Memory B cell (primary cell): ENCODE data around the gene FFAR3.

Source experiments
- ATAC-seq: fragments of 150-1000 bp; cut with Tn5 transposase; 2 replicates; pipeline ENCODE4 v1.10.0; 2021; ENCODE audit warnings: low read depth, mild to moderate bottlenecking, moderate library complexity
- DNase-seq, 2 donors: peaks; one replicate each; pipeline ENCODE4 v3.0.0; 2022; ENCODE audit warnings: low spot score in 2 of 2
- H3K27ac Mint-ChIP-seq: one replicate; pipeline ENCODE4 v1.8.0; 2022; ENCODE audit warnings: mild to moderate bottlenecking, moderate library complexity, mixed read lengths
- H3K27me3 Mint-ChIP-seq: one replicate; pipeline ENCODE4 v1.8.0; 2022; ENCODE audit warnings: mixed read lengths
- H3K36me3 Mint-ChIP-seq: one replicate; pipeline ENCODE4 v1.8.0; 2022; ENCODE audit warnings: mild to moderate bottlenecking, mixed read lengths
- H3K4me1 Mint-ChIP-seq: one replicate; pipeline ENCODE4 v1.8.0; 2022; ENCODE audit warnings: mixed read lengths
- H3K4me3 Mint-ChIP-seq: one replicate; pipeline ENCODE4 v1.8.0; 2022; ENCODE audit warnings: mild to moderate bottlenecking, moderate library complexity, mixed read lengths
- H3K9me3 Mint-ChIP-seq: one replicate; pipeline ENCODE4 v1.8.0; 2022; ENCODE audit warnings: mixed read lengths

The FFAR3 gene

DNA sequence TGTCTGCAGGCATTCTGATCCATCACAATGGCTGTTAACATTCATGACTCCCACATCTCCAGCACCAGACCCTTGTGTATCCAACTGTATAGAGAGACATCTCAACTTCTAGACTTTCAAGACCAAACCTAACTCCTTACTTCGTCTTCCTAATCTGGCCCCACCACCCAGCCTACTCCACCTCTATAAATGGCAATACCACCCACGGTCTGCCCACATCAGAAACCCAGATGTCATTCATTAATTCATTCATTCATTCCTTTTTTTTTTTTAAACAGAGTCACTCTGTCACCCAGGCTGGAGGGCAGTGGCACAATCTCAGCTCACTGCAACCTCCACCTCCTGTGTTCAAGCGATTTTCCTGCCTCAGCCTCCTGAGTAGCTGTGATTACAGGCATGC, 23.1 kb downstream of the FFAR3 start:
- ATAC-seq (no peak), DNase-seq (no peak)
- peaks cover 5% of the 10 kb centered on the region for H3K9me3 Mint-ChIP-seq
- H3K27me3 Mint-ChIP-seq: peaks cover 8% of the 10 kb centered on the region
- H3K4me3 Mint-ChIP-seq: no peak overlapping the region
- H3K36me3 Mint-ChIP-seq: peaks cover 2% of the 10 kb centered on the region
- no peak overlapping the region for H3K27ac Mint-ChIP-seq
- H3K4me1 Mint-ChIP-seq: peaks cover 8% of the 10 kb centered on the region

DNA sequence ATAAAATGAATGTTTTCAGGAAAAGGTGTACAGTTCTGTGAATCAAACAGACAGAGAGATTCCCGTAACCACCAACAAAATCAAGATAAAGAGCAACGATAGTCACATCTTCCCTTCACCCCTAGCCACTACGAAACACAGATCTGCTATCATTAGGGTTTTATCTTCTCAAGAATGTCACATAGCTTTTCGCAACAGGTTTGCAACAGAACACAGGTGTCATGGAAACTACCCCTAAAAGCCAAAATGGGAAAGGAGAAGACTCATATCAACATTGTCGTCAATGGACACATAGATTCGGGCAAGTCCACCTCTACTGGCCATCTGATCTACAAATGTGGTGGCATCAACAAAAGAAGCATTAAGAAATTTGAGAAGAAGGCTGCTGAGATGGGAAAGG, 23.7 kb downstream of the FFAR3 start:
- Mint-ChIP-seq H3K9me3 (peaks cover 7% of the 10 kb centered on the region), H3K36me3 (peaks cover 4% of the 10 kb centered on the region), H3K4me1 (peaks cover 6% of the 10 kb centered on the region), H3K27ac (no peak overlapping the region), H3K27me3 (peaks cover 8% of the 10 kb centered on the region), H3K4me3 (no peak overlapping the region)
- ATAC-seq (no peak), DNase-seq (no peak)

DNA sequence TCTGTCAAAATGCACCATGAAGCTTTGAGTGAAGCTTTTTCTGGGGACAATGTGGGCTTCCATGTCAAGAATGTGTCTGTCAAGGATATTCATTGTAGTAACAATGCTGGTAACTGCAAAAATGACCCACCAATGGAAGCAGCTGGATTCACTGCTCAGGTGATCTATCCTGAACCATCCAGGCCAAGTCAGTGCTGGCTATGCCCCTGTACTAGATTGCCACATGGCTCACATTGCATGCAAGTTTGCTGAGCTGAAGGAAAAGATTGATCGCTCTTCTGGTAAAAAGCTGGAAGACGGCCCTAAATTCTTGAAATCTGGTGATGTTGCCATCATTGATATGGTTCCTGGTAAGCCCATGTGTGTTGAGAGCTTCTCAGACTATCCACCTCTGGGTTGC, 25.3 kb downstream of the FFAR3 start:
- ATAC-seq (no peak), DNase-seq (no peak)
- H3K27me3 Mint-ChIP-seq: peaks cover 8% of the 10 kb centered on the region
- no peak overlapping the region for H3K27ac Mint-ChIP-seq
- peaks cover 6% of the 10 kb centered on the region for H3K9me3 Mint-ChIP-seq
- no peak overlapping the region for H3K4me3 Mint-ChIP-seq
- no peaks in the 10 kb centered on the region for H3K4me1 Mint-ChIP-seq
- H3K36me3 Mint-ChIP-seq: peaks cover 3% of the 10 kb centered on the region

DNA sequence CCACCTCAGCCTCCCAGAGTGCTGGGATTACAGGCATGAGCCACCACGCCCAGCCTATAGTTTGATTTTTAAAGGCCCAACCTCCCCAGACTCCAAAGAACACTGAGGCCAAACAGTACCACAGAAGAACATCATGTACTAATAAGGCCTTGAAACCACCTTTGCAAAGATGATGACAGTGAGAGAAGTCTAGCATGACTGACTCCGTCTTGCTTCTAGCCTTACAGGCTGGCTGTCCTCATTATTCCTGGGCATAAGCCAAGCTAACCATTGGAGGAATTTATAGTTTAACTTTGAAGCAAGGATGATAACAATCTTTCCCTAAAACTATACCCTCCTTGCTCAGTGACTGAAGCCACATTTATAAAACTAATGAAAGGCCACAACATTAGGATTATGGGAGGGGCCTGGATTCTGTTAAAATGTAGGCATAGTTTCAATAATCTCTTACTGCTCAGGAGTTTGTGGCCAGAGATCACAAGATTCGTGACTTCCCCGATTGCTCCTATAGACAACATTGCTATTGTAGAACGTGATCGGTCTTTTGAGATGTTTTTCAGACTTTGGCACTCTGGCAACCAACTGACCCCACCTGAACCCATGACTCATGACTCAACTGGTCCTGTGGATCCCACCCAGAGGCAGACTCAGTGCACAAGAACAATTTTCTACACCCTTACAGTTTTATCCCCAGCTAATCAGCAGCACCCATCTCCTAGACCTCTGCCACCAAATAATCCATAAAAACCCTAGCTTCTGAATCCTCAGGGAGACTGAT, 30.2 kb downstream of the FFAR3 start:
- Mint-ChIP-seq H3K9me3 (peaks cover 5% of the 10 kb centered on the region), H3K36me3 (peaks cover 3% of the 10 kb centered on the region), H3K4me3 (no peak overlapping the region), H3K4me1 (no peaks in the 10 kb centered on the region), H3K27me3 (peaks cover 4% of the 10 kb centered on the region), H3K27ac (no peak overlapping the region)
- ATAC-seq (no peak), DNase-seq (no peak)

DNA sequence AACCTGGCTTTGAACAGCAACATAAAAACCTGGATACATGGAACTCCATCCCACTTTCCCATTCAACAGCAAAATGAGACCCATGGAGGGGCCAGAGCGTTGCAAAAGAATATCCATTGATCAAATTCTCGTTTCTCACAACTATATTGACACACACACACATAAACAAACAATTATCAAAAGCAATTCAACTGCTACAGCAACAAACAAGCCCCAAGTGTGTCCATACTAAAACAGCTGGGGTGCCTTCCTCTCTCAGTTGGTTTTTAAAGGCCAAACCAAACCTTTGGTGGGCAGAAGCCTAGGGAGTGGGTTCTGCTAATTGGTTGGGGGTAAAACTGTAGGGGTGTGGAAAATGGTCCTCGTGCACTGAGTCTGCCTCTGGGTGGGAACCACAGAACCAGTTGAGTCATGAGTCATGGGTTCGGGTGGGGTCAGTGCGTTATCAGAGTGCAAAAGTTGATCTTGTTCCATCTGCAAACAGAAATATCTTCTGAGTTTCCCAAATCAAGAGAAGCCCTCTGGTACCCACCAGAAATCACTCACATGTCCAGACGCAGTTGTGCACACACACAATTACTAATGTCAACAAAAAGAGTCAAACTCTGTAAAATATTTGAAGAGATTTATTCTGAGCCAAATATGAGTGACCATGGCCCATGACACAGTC, 31.1 kb downstream of the FFAR3 start:
- peaks cover 4% of the 10 kb centered on the region for H3K27me3 Mint-ChIP-seq
- no peak overlapping the region for H3K27ac Mint-ChIP-seq
- DNase-seq (no peak), ATAC-seq (no peak)
- peaks cover 5% of the 10 kb centered on the region for H3K9me3 Mint-ChIP-seq
- peaks cover 3% of the 10 kb centered on the region for H3K36me3 Mint-ChIP-seq
- no peak overlapping the region for H3K4me3 Mint-ChIP-seq
- H3K4me1 Mint-ChIP-seq: no peaks in the 10 kb centered on the region

DNA sequence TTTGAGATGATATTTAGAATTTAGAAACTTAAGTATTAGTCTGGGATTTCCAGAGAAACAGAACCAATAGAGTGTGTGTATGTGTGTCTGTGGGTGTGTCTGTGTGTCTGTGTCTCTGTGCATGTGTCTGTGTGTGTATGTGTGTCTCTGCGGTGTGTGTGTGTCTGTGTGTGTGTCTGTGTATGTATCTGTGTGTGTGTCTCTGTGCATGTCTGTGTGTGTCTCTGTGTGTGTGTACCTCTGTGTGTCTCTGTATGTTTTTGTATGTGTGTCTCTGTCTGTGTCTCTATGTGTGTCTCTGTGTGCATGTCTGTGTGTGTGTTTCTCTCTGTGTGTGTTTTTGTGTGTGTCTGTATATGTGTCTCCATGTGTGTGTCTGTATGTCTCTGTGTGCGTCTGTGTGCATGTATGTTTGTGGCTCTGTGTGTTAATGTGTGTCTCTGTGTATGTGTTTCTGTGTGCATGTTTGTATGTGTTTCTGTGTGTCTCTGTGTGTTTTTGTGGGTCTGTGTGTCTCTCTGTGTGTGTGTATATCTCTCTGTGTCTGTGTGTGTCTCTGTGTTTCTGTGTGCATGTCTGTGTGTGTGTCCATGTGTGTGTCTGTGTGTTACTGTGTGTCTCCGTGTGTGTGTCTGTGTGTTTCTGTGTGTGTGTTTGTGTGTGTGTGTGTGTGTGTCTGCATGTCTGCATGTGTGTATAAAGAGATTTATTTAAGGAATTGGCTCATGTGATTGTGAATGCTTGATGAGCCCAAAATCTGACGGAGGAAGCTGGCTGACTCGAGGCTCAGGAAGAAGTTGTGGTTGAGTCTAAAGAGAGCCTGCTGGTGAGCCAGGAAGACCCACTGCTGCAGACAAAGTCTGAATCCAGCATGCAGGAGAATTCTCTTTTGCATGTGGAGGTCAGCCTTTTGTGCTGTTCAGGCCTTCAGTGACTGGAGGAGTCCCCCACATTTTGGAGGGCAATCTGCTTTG, 34.8 kb downstream of the FFAR3 start:
- Mint-ChIP-seq H3K27ac (no peak overlapping the region), H3K4me3 (no peak overlapping the region), H3K4me1 (no peaks in the 10 kb centered on the region), H3K9me3 (no peaks in the 10 kb centered on the region), H3K36me3 (no peaks in the 10 kb centered on the region), H3K27me3 (peaks cover 2% of the 10 kb centered on the region)
- no peak for DNase-seq
- no peak for ATAC-seq

DNA sequence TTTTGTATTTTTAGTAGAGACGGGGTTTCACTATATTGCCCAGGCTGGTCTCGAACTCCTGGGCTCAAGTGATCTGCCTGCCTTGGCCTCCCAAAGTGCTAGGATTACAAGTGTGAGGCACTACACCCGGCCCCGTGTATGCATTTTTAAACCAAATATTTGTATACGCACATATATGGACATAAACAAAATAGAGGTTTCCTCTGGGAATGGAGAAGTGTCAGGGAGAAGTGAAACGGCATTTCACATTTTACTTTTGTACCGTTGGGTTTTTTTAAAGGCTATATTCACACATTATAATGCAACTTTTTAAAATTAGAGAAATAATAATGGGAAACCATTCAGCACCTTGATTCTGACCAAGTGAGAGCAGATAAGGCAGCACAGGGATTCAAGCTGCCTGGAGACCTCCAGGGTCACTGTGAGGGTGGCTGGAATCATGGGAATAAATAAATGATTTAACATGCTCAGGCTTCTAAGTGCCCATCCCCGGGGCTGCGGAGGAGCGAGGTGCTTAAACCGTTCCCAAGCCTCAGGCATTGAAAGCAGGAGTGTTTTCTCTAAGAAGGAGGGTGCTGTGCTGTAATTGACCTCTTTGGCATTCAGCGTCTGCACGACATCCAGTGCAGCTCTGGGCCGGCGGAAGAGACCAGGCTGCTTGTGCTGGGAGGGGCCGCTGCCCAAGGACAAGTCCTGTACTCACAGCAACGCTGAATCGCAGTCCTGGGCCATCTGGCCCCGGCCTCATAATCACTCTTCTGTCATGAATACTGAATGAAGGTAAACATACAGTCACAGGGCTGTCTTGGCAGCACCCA, 37.3 kb downstream of the FFAR3 start:
- ATAC-seq (no peak), DNase-seq (no peak)
- Mint-ChIP-seq H3K4me1 (peaks cover 3% of the 10 kb centered on the region), H3K27me3 (peaks cover 5% of the 10 kb centered on the region), H3K4me3 (no peak overlapping the region), H3K9me3 (no peaks in the 10 kb centered on the region), H3K27ac (no peak overlapping the region), H3K36me3 (peaks cover 4% of the 10 kb centered on the region)

DNA sequence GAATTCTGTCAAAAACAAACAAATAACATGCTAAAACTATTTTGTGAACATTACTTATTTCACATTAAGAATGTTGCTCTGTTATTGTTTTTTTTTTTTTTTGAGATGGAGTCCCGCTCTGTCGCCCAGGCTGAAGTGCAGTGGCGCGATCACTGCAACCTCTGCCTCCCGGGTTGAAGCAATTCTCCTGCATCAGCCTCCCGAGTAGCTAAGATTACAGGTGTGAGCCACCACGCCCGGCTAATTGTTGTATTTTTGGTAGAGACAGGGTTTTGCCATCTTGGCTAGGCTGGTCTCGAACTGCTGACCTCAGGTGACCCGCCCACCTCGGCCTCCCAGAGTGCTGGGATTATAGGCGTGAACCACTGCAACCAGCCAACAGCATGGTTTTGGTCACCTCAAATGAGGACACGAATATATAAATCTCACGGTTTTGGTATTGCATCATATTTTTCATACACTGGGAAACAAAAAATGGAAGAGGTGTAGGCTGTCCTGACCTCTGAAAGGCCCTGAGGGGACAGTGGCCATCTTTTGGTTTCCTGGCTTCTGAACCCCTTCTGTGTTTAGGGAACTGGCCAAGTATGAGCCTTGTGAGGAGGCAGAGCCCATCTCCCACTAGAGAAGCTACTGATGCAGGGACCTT, 38.1 kb downstream of the FFAR3 start:
- ATAC-seq (no peak), DNase-seq (no peak)
- Mint-ChIP-seq H3K9me3 (no peaks in the 10 kb centered on the region), H3K27me3 (peaks cover 4% of the 10 kb centered on the region), H3K27ac (no peak overlapping the region), H3K36me3 (peaks cover 5% of the 10 kb centered on the region), H3K4me3 (no peak overlapping the region), H3K4me1 (peaks cover 4% of the 10 kb centered on the region)

DNA sequence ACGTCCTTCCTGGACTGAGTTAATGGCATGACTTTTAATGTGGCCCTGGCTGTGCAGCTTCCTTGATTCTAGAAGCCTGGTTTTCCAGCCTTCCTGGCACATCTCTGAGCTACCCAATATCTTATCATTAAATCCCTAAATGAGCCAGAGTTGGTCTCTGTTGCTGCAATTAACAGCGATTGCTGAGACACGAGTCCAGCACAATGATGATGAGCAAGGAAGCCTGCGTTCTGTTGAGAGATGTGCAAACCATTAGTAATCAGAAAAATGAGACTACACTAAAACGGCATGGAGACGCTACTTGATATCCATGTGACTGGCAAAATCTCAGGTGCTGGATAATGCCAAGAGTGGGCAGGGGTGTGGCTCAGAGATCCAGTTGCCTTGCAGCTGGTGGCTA, 38.8 kb downstream of the FFAR3 start:
- Mint-ChIP-seq H3K36me3 (peaks cover 5% of the 10 kb centered on the region), H3K9me3 (no peaks in the 10 kb centered on the region), H3K4me3 (no peak overlapping the region), H3K27me3 (peaks cover 4% of the 10 kb centered on the region), H3K27ac (no peak overlapping the region), H3K4me1 (peaks cover 7% of the 10 kb centered on the region)
- ATAC-seq: no peak
- DNase-seq: no peak

DNA sequence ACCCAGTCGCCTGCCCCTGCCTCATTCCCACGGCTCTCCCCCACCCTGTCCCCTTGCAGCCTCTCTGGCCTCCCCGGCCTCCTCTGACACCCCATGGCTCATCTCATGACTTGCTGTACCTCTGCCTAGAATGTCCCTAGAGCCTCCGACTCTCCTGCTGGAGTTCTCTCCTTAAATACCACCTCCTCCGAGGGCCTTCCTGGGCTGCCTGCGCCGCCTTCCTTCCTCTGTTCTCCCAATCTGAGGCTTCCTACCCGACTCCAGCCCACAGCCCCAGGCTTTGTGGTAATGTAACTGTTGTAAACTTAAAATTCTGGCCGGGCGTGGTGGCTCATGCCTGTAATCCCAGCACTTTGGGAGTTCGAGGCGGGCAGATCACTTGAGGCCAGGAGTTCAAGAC, 40.3 kb downstream of the FFAR3 start:
- no peak overlapping the region for H3K4me3 Mint-ChIP-seq
- ATAC-seq: no peak
- no peak overlapping the region for H3K27ac Mint-ChIP-seq
- H3K9me3 Mint-ChIP-seq: no peaks in the 10 kb centered on the region
- DNase-seq: no peak
- H3K27me3 Mint-ChIP-seq: peaks cover 4% of the 10 kb centered on the region
- peaks cover 5% of the 10 kb centered on the region for H3K36me3 Mint-ChIP-seq
- peaks cover 10% of the 10 kb centered on the region for H3K4me1 Mint-ChIP-seq

DNA sequence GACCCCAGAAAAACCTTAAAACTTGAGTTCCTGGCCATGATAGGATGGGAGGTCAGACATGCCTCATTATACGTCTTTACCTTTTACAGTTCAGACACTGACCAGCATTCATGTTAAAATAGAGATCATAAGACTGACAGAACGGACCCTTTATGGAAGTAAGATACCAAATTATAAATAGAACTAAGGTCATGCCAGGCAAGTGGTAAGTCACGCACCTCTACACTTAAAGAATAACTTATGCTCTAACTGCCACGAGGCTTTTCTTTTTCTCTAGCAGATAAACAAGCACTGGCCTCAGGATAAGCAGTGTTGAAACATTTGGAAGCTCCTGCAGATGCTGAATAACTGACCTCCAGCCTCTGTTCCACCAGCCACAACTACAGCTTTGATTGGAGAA, 41.0 kb downstream of the FFAR3 start:
- Mint-ChIP-seq H3K9me3 (no peaks in the 10 kb centered on the region), H3K36me3 (peaks cover 5% of the 10 kb centered on the region), H3K4me1 (peaks cover 10% of the 10 kb centered on the region), H3K27ac (no peak overlapping the region), H3K4me3 (no peak overlapping the region), H3K27me3 (peaks cover 4% of the 10 kb centered on the region)
- no peak for DNase-seq
- ATAC-seq: no peak

DNA sequence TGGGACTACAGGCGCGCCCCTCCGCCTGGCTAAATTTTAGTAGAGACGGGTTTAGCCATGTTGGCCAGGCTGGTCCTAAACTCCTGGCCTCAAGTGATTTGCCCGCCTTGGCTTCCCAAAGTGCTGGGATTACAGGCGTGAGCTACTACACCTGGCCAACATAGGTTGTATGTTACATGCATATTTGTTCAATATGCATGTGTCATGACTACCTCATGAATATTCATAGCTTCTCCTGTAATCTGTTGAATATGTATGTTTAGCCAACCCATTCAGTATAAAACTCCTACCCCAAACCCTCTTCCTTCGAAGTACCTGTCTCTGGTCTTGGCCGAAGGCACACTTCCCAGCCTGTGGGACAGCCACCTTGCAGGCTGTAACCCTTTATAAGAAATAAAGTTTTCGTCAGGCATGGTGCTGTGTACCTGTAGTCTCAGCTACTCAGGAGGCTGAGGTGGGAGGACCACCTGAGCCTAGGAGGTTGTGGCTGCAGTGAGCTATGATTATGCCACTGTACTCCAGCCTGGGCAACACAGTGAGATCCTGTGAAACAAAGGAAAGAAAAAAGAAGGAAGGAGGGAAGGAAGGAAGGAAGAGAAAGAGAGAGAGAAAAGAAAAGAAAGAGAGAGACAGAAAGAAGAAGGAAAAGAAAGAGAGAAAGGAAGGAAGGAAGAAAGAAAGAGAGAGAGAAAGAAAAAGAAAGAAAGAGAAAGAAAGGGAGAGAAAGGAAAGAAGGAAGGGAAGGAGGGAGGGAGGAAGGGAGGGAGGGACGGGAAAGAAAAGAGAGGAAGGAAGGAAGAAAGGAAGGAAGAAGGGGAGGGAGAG, 41.9 kb downstream of the FFAR3 start:
- Mint-ChIP-seq H3K27me3 (peaks cover 9% of the 10 kb centered on the region), H3K9me3 (no peaks in the 10 kb centered on the region), H3K4me1 (peaks cover 10% of the 10 kb centered on the region), H3K4me3 (no peak overlapping the region), H3K36me3 (peaks cover 5% of the 10 kb centered on the region), H3K27ac (no peak overlapping the region)
- no peak for ATAC-seq
- DNase-seq: no peak
